HG03025 (cell line): ENCODE data around the gene ATP8A2.

Experiments
- ATAC-seq: cut with Tn5 transposase; IDR thresholded peaks from one replicate; pipeline ENCODE4 v1.9.1; 2021; ENCODE audit warnings: mild to moderate bottlenecking, moderate library complexity; ENCODE audit not compliant: unreplicated experiment, low FRiP score

ATP8A2 gene

GRCh38 chr13:25604106-25604505 is 232.3 kb downstream of the ATP8A2 start:
- ATAC-seq = no peak

DNA sequence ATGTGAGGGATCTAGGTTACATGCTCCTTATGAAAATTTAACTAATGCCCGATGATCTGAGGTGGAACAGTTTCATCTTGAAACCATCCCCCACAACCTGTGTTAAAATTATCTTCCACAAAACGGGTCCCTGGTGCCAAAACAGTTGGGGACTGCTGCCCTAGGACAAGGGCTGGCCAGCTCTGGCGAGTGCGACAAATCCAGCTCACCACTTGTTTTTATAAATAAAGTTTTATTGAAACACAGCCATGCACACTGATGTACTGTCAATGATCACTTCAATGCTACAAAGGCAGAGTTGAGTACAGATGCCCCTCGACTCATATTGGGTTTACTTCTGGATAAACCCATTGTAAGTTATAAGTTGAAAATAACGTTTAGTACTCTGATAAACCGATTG is 235.3 kb downstream of the ATP8A2 start:
- no peak for ATAC-seq

- ATAC-seq = no peak
Measured at GRCh38 chr13:25608181-25608580, 236.4 kb downstream of the ATP8A2 start.

- no peak for ATAC-seq
Measured at GRCh38 chr13:25616674-25617073, 244.9 kb downstream of the ATP8A2 start.

GRCh38 chr13:25619897-25620296 is 248.1 kb downstream of the ATP8A2 start:
- ATAC-seq = no peak

- ATAC-seq = no peak
Measured at GRCh38 chr13:25625414-25625813, 253.6 kb downstream of the ATP8A2 start.

DNA sequence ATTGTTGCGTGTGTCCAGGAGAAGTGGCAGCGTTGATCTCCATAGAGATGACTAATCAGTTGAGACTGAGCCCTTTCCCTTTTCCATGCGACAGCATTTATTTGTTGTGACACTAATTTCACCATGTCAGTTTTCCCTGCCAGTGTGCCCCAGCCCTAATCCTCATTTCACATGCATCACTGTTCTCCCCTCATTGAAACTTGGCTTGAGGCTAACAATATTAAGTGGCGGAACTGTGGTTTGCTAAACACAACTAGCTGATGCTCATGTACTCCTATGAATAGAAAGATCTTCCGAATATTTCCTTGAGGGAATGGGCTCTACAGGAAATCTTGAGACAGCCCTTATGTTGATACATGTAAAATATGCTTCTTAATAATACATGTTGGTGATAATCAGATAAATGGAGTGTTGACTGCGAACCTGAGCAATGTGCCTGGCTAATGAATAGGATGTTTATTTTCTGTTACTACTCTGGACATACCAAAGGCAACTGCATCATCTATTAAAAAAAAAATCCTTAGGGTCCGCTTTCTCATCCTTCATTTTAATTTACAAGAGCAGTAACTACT is 258.6 kb downstream of the ATP8A2 start:
- no peak for ATAC-seq

DNA sequence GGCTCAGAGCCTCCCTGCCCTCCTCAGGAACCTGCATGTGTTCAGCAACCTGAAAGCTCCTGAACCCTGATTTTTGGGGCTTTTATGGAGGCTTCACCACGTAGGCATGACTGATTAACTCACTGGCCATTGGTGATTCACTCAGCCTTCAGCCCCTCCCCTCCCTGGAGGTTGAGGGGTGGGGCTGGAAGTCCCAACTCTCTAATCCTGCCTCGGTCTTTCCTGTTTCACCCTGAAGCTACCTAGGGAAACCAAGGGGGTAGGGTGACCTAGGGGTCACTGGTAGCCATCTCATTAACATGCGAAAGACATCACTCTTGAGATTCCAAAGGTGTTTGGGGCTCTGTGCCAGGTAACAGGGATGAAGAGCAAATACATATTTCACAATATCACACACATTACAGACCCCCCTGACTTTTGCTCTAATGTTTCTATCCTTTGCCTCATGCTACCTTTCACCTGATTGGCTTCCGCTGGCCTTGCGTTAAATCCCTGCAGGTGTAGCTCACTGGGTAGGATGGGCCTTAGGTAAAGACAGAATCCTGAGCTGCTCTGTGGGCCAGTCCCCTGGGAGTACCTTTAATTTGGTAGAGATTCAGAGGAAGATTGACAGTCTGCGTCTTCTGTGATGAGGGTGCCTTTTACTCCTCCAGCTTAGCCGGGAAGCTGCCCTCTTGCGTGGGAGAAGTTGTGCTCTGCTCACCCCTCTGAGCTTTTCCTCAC is 260.6 kb downstream of the ATP8A2 start:
- ATAC-seq = no peak

GRCh38 chr13:25633093-25633492 is 261.3 kb downstream of the ATP8A2 start:
- no peak for ATAC-seq

DNA sequence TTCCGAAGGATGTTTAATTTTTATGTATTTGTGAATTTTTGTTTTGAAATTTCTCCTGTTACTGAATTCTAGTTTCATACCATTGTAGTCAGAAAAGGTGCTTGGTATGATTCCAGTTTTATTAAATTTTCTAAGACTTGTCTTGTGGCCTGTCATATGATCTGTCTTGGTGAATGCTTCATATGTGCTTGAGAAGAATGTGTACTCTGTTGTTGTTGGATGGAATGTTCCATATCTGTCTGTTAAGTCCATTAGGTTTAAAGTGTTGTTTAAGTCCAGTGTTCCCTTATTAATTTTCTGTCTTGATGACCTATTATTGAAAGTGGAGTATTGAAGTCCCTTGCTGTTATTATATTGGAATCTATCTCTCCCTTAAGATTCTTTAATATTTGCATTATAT is 273.9 kb downstream of the ATP8A2 start:
- no peak for ATAC-seq

- no peak for ATAC-seq
Measured at GRCh38 chr13:25649001-25649633, 277.3 kb downstream of the ATP8A2 start.

- no peak for ATAC-seq
Measured at GRCh38 chr13:25652764-25653163, 281.0 kb downstream of the ATP8A2 start.

- ATAC-seq = no peak
Measured at GRCh38 chr13:25654322-25654721, 282.5 kb downstream of the ATP8A2 start.

DNA sequence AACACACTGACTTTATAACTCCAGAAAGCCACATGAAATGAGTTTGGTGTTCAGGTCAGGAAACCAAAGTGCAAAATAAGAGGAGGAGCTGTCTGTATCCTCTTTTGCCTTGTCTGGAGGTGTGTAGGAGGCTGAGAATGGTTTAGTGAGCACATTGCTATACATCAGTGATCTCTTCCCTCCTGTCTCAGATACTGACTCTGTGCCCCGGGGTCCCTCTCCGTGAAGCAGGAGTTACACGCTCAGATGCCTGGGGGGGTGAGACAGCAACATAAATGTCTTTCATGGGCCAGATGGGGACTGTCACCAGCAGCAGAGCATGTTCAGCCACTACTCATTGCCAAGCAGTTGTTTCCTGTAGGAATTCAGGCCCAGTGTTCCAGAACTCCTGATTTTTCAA is 285.4 kb downstream of the ATP8A2 start:
- no peak for ATAC-seq

DNA sequence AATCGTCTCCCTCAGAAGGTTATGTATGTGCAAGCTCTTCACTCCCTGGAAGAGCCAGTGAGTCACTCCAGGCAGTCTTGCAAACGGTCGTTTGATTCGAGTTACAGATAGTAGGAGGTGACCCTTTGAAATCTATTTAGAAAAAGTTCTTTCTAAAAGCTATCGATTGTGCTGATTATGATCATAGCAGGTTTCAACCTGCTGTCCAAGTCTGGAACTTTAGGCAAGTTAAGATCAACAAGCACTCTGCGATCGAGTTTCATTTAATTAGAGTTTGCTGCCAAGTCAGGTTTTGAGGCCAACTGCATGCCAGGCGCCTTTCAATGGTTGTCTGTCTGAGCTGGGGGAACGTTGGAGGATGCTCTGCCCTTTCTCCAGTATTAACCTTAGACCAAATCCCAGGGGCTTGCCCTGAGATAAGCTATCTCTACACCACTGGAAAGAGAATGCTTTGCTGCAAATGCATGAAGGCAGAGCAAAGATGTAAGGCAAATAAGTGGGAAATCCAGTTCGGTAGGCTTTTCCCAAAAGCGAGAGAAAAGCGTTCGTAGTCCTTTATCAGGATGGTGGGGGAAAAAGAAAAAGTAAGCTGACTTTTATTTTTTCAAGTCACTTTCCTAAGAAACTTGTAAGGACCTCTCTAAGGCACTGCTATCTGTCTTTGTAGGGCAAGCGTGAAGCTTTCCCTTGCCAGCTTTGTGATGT is 287.5 kb downstream of the ATP8A2 start:
- ATAC-seq = no peak

DNA sequence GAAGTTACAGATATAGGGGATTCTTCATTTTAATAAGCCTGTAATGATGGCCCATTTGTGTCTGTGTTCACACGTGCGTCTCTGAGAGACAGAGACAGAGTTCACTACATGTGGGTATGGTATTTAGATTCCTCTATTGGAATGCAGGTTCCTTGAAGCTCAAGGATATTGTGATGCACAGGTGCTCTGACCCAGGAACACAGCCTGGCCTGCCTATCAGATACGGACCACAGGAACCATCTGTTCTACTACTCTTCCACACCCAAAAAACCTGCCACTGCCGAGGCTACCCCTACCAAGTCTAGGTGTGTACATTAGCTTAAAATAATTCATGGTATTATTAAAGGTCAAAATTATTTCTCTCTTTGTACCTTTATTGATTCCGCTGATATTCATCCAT is 289.2 kb downstream of the ATP8A2 start:
- no peak for ATAC-seq

GRCh38 chr13:25662516-25662915 is 290.7 kb downstream of the ATP8A2 start:
- no peak for ATAC-seq

DNA sequence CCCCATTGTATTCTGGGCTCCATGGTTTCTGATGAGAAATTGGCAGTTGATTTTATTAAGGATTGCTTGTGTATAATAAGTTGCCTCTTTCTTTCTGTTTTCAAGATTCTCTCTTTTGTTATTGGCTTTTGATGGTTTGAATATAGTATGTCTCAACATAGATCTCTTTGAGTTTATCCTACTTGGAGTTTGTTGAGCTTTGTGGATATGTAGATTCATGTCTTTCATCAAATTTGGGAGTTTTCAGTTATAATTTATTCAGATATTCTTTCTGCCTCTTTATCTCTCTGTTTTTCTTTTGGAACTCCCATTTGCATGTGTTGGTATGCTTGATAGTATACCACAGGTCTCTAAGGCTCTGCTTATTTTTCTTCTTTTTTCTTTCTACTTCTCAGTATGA is 296.6 kb downstream of the ATP8A2 start:
- ATAC-seq = no peak

DNA sequence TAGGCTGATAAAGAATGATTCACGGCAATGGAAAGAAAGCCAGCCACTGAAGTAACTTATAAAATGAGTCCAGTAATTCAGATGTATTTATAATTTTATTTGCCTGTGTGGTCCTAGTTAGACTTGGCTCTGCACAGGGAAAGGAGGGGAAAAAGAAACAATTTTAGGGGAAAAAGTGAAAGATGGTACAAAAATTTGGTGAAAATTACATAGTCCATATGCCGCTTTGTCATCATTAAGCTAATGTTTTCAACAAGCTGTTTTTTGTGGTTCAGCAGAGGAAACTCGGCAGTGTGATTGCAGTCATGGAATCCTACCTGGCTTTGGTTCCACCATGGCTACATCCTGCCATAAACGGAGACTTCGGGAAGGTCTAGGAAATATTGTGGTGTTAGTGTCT is 301.9 kb downstream of the ATP8A2 start:
- no peak for ATAC-seq

- no peak for ATAC-seq
Measured at GRCh38 chr13:25674371-25674770, 302.6 kb downstream of the ATP8A2 start.

GRCh38 chr13:25675060-25675459 is 303.3 kb downstream of the ATP8A2 start:
- no peak for ATAC-seq
